ENCODE measurements around the gene WFDC10B. TPM values are rescaled to one million over a fixed set of nuclear protein-coding genes. Genes with fewer than 3 reads are reported as not detected.

Gene WFDC10B
- 0.18 TPM for polyA plus RNA-seq (2013, experiment 1 of 2)
- polyA plus RNA-seq (2013, experiment 2 of 2), result 0.29 TPM

DNA sequence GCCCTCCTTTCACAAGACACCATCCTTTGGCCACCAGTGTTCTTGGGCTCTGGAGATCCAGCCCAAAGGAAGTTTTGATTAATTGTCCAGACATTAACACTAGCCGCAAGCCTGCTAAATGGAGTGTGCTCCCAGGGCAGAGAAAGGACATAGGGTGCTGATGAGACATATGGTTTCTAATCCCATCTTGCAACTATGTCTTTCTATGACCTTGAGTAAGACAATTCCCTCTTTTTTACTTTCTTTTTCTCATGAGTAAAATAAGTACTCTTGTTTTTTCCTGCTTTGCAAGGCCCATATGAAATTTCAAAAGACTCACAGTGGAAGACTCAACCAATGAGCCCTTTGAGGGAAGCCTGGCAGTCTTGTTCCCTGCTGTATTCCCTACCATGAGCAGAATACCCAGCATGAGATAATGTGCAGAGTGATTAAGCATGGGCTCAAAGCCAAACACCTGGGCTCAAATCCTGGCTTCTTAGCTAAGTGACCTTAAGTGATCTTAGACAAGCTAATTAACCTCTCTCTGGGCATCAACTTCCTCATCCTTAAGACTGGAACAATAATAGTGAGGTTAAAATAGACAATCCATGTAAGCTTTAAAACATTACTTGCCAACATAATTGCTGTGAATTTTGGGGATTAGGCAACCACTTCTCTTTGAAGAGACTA, at the start of gene WFDC10B:
Gene WFDC10B (minus strand): TSS at position 51 of the 669 bp plus-strand sequence. CDS start 19,027 bp downstream, outside the sequence.
- H3K36me3 ChIP-seq (ENCODE audit: control insufficient read depth in 1 of 2, insufficient read depth in 2 of 2, low read depth in 1 of 2, low read length in 2 of 2), result no peaks in the 10 kb centered on the region
- H3K4me3 ChIP-seq (ENCODE audit: insufficient read depth in 1 of 2, low read depth in 1 of 2, low read length in 2 of 2), result no peak within 1 kb of the TSS
- H3K9me3 ChIP-seq (ENCODE audit: control insufficient read depth, low read length), result no peaks in the 10 kb centered on the region
- no peak within 1 kb of the TSS for H2BK15ac ChIP-seq (ENCODE audit: low read depth, poor library complexity, severe bottlenecking)
- no peak within 1 kb of the TSS for H2BK12ac ChIP-seq (ENCODE audit: low read length in 2 of 2)
- H3K14ac ChIP-seq (ENCODE audit: low read length in 2 of 2), result no peak within 1 kb of the TSS
- H3K79me1 ChIP-seq (replicated peaks; ENCODE audit: low read length, poor library complexity, severe bottlenecking), result no peaks in the 10 kb centered on the region
- H3K23ac ChIP-seq (ENCODE audit: low read length in 2 of 2), result no peak within 1 kb of the TSS
- H3K18ac ChIP-seq (ENCODE audit: low read depth in 1 of 2, low read length in 2 of 2), result no peak within 1 kb of the TSS
- DNase-seq, result no peak
- H2BK120ac ChIP-seq (ENCODE audit: low read depth, low read length), result no peak within 1 kb of the TSS
- no peak within 1 kb of the TSS for H4K8ac ChIP-seq (ENCODE audit: low read length)
- 100% methylated on average over 1 of the region's 1 CpG for WGBS
- H3K4me1 ChIP-seq (ENCODE audit: control insufficient read depth, insufficient read depth, low read depth, low read length), result no peaks in the 10 kb centered on the region
- H2AFZ ChIP-seq (ENCODE audit: low read depth, low read length), result no peak within 1 kb of the TSS
- no peak within 1 kb of the TSS for H3K27ac ChIP-seq (ENCODE audit: low read length, poor library complexity, severe bottlenecking)
- no peak within 1 kb of the TSS for H2BK5ac ChIP-seq (ENCODE audit: low read depth, low read length, poor library complexity, severe bottlenecking)
- H3K9ac ChIP-seq (ENCODE audit: low read length), result no peak within 1 kb of the TSS
- no peak within 1 kb of the TSS for H3K4ac ChIP-seq (ENCODE audit: low read depth in 1 of 2, low read length in 2 of 2)
- no peaks in the 10 kb centered on the region for H3K27me3 ChIP-seq (ENCODE audit: control insufficient read depth in 1 of 2, insufficient read depth in 1 of 2, low read length in 2 of 2)
- no peak within 1 kb of the TSS for H4K91ac ChIP-seq (ENCODE audit: low read length)
- H2AK5ac ChIP-seq (ENCODE audit: low read length, severe bottlenecking), result no peak within 1 kb of the TSS
- H3K4me2 ChIP-seq (ENCODE audit: low read length, poor library complexity, severe bottlenecking), result no peak within 1 kb of the TSS

DNA sequence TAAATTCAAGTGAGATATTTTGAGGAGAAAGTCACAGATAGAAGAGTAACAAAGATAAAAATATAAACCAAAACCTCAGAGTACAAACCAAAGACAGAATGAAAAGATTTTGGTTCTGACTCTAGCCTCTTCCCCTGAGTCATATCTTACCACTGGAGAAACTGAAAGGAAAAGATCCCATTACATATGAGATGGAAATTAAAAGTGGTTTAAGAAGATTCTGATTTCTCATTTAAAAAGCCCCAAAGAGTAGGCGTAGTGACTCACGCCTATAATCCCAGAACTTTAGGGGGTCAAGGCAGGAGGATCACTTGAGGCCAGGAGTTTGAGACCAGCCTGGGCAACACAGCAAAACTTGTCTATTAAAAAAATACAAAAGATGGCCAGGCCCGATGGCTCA, 47.9 kb upstream of the WFDC10B start:
- H3K27ac ChIP-seq (ENCODE audit: low read length, poor library complexity, severe bottlenecking), result no peak overlapping the region
- H2AFZ ChIP-seq (ENCODE audit: low read depth, low read length), result no peak overlapping the region
- H3K23ac ChIP-seq (ENCODE audit: low read length in 2 of 2), result no peak overlapping the region
- H3K9ac ChIP-seq (ENCODE audit: low read length), result peak overlapping the region; percentile 58
- H3K79me1 ChIP-seq (replicated peaks; ENCODE audit: low read length, poor library complexity, severe bottlenecking), result no peaks in the 10 kb centered on the region
- H2BK5ac ChIP-seq (ENCODE audit: low read depth, low read length, poor library complexity, severe bottlenecking), result no peak overlapping the region
- H3K4me3 ChIP-seq (ENCODE audit: insufficient read depth in 1 of 2, low read depth in 1 of 2, low read length in 2 of 2), result no peak overlapping the region
- H3K4me1 ChIP-seq (ENCODE audit: control insufficient read depth, insufficient read depth, low read depth, low read length), result no peaks in the 10 kb centered on the region
- no peak overlapping the region for H2BK120ac ChIP-seq (ENCODE audit: low read depth, low read length)
- H2BK15ac ChIP-seq (ENCODE audit: low read depth, poor library complexity, severe bottlenecking), result no peak overlapping the region
- H3K36me3 ChIP-seq (ENCODE audit: control insufficient read depth in 1 of 2, insufficient read depth in 2 of 2, low read depth in 1 of 2, low read length in 2 of 2), result no peaks in the 10 kb centered on the region
- no peak overlapping the region for H4K8ac ChIP-seq (ENCODE audit: low read length)
- H3K14ac ChIP-seq (ENCODE audit: low read length in 2 of 2), result no peak overlapping the region
- peaks cover 0 to 5% of the 10 kb centered on the region in 2 experiments for H3K27me3 ChIP-seq (ENCODE audit: control insufficient read depth in 1 of 2, insufficient read depth in 1 of 2, low read length in 2 of 2)
- 96% methylated on average over 3 of the region's 3 CpGs for WGBS
- H3K9me3 ChIP-seq (ENCODE audit: control insufficient read depth, low read length), result no peaks in the 10 kb centered on the region
- H3K4me2 ChIP-seq (ENCODE audit: low read length, poor library complexity, severe bottlenecking), result no peak overlapping the region
- H3K18ac ChIP-seq (ENCODE audit: low read depth in 1 of 2, low read length in 2 of 2), result no peak overlapping the region
- DNase-seq, result no peak
- H2AK5ac ChIP-seq (ENCODE audit: low read length, severe bottlenecking), result no peak overlapping the region
- H4K91ac ChIP-seq (ENCODE audit: low read length), result no peak overlapping the region
- H2BK12ac ChIP-seq (ENCODE audit: low read length in 2 of 2), result no peak overlapping the region
- H3K4ac ChIP-seq (ENCODE audit: low read depth in 1 of 2, low read length in 2 of 2), result no peak overlapping the region

DNA sequence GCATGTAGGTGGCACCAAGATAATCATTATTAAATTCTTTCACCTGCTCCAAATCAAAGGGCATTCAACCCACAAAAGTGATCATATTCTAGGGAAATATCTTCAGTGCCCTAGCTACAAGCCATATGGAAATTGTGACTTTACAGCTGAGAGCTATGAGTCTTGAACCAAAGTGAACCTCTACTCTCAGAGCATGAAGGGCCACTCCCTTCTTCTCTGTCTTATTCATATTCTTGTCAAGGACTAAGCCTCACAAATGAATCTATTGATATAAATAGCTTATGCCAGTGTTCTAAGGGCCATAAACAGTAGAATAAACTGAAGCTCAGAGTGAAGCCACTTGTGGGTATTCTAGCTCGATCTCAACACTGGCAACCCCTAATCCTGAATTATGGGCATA, 46.9 kb upstream of the WFDC10B start:
- no peak overlapping the region for H3K27ac ChIP-seq (ENCODE audit: low read length, poor library complexity, severe bottlenecking)
- no peak overlapping the region for H3K4me3 ChIP-seq (ENCODE audit: insufficient read depth in 1 of 2, low read depth in 1 of 2, low read length in 2 of 2)
- H3K79me1 ChIP-seq (replicated peaks; ENCODE audit: low read length, poor library complexity, severe bottlenecking), result no peaks in the 10 kb centered on the region
- H3K4ac ChIP-seq (ENCODE audit: low read depth in 1 of 2, low read length in 2 of 2), result no peak overlapping the region
- H2AK5ac ChIP-seq (ENCODE audit: low read length, severe bottlenecking), result no peak overlapping the region
- no peak overlapping the region for H2BK120ac ChIP-seq (ENCODE audit: low read depth, low read length)
- H3K9me3 ChIP-seq (ENCODE audit: control insufficient read depth, low read length), result no peaks in the 10 kb centered on the region
- H3K4me2 ChIP-seq (ENCODE audit: low read length, poor library complexity, severe bottlenecking), result no peak overlapping the region
- 100% methylated on average over 1 of the region's 1 CpG for WGBS
- peaks cover 0 to 5% of the 10 kb centered on the region in 2 experiments for H3K27me3 ChIP-seq (ENCODE audit: control insufficient read depth in 1 of 2, insufficient read depth in 1 of 2, low read length in 2 of 2)
- no peak overlapping the region for H4K91ac ChIP-seq (ENCODE audit: low read length)
- H2BK5ac ChIP-seq (ENCODE audit: low read depth, low read length, poor library complexity, severe bottlenecking), result no peak overlapping the region
- H3K18ac ChIP-seq (ENCODE audit: low read depth in 1 of 2, low read length in 2 of 2), result no peak overlapping the region
- no peak overlapping the region for H3K9ac ChIP-seq (ENCODE audit: low read length)
- H3K36me3 ChIP-seq (ENCODE audit: control insufficient read depth in 1 of 2, insufficient read depth in 2 of 2, low read depth in 1 of 2, low read length in 2 of 2), result no peaks in the 10 kb centered on the region
- no peaks in the 10 kb centered on the region for H3K4me1 ChIP-seq (ENCODE audit: control insufficient read depth, insufficient read depth, low read depth, low read length)
- H2BK15ac ChIP-seq (ENCODE audit: low read depth, poor library complexity, severe bottlenecking), result no peak overlapping the region
- H3K14ac ChIP-seq (ENCODE audit: low read length in 2 of 2), result no peak overlapping the region
- DNase-seq, result no peak
- no peak overlapping the region for H3K23ac ChIP-seq (ENCODE audit: low read length in 2 of 2)
- no peak overlapping the region for H4K8ac ChIP-seq (ENCODE audit: low read length)
- H2AFZ ChIP-seq (ENCODE audit: low read depth, low read length), result no peak overlapping the region
- no peak overlapping the region for H2BK12ac ChIP-seq (ENCODE audit: low read length in 2 of 2)

DNA sequence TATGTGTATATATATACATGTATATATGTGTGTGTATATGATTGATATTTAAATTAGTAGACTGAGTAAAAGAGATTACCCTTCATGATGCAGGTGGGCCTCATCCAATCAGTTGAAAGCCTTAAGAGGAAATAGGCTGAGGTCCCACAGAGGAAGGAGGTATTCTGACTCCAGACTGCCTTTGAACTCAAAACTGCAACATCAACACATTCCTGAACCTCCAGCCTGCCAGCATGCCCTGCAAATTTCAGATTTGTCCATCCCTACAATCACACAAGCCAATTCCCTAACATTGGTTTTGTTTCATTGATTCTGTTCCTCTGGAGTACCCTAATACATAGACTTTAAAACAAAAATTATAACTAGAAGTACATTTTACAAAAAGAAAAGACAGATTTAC, 40.2 kb upstream of the WFDC10B start:
- Histone ChIP-seq H4K8ac (ENCODE audit: low read length) (no peak overlapping the region), H4K91ac (ENCODE audit: low read length) (no peak overlapping the region), H2BK15ac (ENCODE audit: low read depth, poor library complexity, severe bottlenecking) (no peak overlapping the region), H3K4me3 (ENCODE audit: insufficient read depth in 1 of 2, low read depth in 1 of 2, low read length in 2 of 2) (no peak overlapping the region), H2AK5ac (ENCODE audit: low read length, severe bottlenecking) (no peak overlapping the region), H2BK120ac (ENCODE audit: low read depth, low read length) (no peak overlapping the region), H3K18ac (ENCODE audit: low read depth in 1 of 2, low read length in 2 of 2) (no peak overlapping the region), H2BK12ac (ENCODE audit: low read length in 2 of 2) (no peak overlapping the region), H3K14ac (ENCODE audit: low read length in 2 of 2) (no peak overlapping the region), H3K9ac (ENCODE audit: low read length) (no peak overlapping the region), H3K4ac (ENCODE audit: low read depth in 1 of 2, low read length in 2 of 2) (no peak overlapping the region), H3K4me2 (ENCODE audit: low read length, poor library complexity, severe bottlenecking) (no peak overlapping the region), H3K27ac (ENCODE audit: low read length, poor library complexity, severe bottlenecking) (no peak overlapping the region), H3K9me3 (ENCODE audit: control insufficient read depth, low read length) (no peaks in the 10 kb centered on the region), H3K4me1 (ENCODE audit: control insufficient read depth, insufficient read depth, low read depth, low read length) (no peaks in the 10 kb centered on the region), H3K23ac (ENCODE audit: low read length in 2 of 2) (no peak overlapping the region), H3K79me1 (replicated peaks; ENCODE audit: low read length, poor library complexity, severe bottlenecking) (no peaks in the 10 kb centered on the region), H2AFZ (ENCODE audit: low read depth, low read length) (no peak overlapping the region), H3K27me3 (ENCODE audit: control insufficient read depth in 1 of 2, insufficient read depth in 1 of 2, low read length in 2 of 2) (peaks cover 0 to 5% of the 10 kb centered on the region in 2 experiments), H3K36me3 (ENCODE audit: control insufficient read depth in 1 of 2, insufficient read depth in 2 of 2, low read depth in 1 of 2, low read length in 2 of 2) (no peaks in the 10 kb centered on the region), H2BK5ac (ENCODE audit: low read depth, low read length, poor library complexity, severe bottlenecking) (no peak overlapping the region)
- DNase-seq, result no peak

All from mesenchymal stem cell (in vitro differentiated cells and primary cell).